Measurements from ENCODE around the gene DDX49. TPM values are rescaled to one million over a fixed set of nuclear protein-coding genes. Genes with fewer than 3 reads are reported as not detected.
"Not testable (repeated sequence)": the region's sequence is repeated elsewhere in the genome, so short reads cannot be mapped to it uniquely, and the experiment has no call there.

DDX49 gene
- total RNA-seq, 1 experiment from 2014 or later, result 98.8 TPM

DNA sequence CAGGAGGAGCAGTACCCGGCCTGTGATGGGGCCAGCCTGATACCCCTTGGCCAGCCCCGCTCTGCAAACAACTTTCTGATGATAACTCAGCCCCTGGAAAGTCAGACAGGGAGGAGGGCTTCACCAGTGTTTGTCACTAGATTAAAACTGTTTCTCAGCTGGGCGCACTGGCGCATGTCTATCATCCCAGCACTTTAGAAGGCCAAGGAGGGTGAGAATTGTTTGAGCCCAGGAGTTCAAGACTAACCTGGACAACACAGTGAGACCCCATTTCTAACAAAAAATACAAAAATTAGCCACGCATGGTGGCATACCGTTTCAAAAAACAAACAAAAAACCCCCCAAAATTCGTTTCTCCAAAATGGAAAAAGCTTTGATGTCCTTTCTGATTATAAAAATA, 18.0 kb upstream of the DDX49 start:
- intact Hi-C loops (cut with micrococcal nuclease), result no loop called here
- H3K4me3 Mint-ChIP-seq (ENCODE audit: unreplicated experiment), result no peak overlapping the region
- POLR2A ChIA-PET, result no interaction called here
- H3K27me3 Mint-ChIP-seq (ENCODE audit: insufficient read depth, unreplicated experiment), result peaks cover 13% of the 10 kb centered on the region
- no peaks in the 10 kb centered on the region for H3K4me1 Mint-ChIP-seq (ENCODE audit: insufficient read depth, unreplicated experiment)
- no peak for DNase-seq (ENCODE audit: unreplicated experiment)
- H3K9me3 Mint-ChIP-seq (ENCODE audit: unreplicated experiment), result no peaks in the 10 kb centered on the region
- CTCF ChIA-PET, result no interaction called here
- TF ChIP-seq, protein P1, sequence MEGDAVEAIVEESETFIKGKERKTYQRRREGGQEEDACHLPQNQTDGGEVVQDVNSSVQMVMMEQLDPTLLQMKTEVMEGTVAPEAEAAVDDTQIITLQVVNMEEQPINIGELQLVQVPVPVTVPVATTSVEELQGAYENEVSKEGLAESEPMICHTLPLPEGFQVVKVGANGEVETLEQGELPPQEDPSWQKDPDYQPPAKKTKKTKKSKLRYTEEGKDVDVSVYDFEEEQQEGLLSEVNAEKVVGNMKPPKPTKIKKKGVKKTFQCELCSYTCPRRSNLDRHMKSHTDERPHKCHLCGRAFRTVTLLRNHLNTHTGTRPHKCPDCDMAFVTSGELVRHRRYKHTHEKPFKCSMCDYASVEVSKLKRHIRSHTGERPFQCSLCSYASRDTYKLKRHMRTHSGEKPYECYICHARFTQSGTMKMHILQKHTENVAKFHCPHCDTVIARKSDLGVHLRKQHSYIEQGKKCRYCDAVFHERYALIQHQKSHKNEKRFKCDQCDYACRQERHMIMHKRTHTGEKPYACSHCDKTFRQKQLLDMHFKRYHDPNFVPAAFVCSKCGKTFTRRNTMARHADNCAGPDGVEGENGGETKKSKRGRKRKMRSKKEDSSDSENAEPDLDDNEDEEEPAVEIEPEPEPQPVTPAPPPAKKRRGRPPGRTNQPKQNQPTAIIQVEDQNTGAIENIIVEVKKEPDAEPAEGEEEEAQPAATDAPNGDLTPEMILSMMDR (IDR thresholded peaks at IDR 0.05; ENCODE audit: unreplicated experiment), result no peak
- peaks cover 7% of the 10 kb centered on the region for H3K36me3 Mint-ChIP-seq (ENCODE audit: insufficient read depth, unreplicated experiment)
- BruUV-seq (replicated peaks), result no TSS peak
- no peak overlapping the region for H3K27ac Mint-ChIP-seq (ENCODE audit: low read depth, unreplicated experiment)

DNA sequence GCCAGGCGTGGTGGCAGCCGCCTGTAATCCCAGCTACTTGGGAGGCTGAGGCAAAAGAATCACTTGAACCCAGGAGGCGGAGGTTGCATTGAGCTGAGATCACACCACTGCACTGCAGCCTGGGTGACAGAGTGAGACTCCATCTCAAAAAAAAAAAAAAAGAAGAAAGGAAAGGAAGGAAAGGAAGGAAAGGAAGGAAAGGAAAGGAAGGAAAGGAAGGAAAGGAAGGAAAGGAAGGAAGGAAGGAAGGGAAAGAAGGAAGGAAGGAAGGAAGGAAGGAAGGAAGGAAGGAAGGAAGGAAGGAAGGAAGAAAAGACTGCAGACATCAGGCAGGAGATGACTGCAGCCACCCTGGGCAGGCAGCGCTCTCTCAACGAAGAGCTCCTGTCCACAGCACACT, 17.0 kb upstream of the DDX49 start:
- DNase-seq (ENCODE audit: unreplicated experiment); H3K4me3 Mint-ChIP-seq (ENCODE audit: unreplicated experiment); H3K4me1 Mint-ChIP-seq (ENCODE audit: insufficient read depth, unreplicated experiment); H3K9me3 Mint-ChIP-seq (ENCODE audit: unreplicated experiment); POLR2A ChIA-PET; H3K36me3 Mint-ChIP-seq (ENCODE audit: insufficient read depth, unreplicated experiment); BruUV-seq (replicated peaks); H3K27ac Mint-ChIP-seq (ENCODE audit: low read depth, unreplicated experiment); intact Hi-C loops (cut with micrococcal nuclease); H3K27me3 Mint-ChIP-seq (ENCODE audit: insufficient read depth, unreplicated experiment): not testable (repeated sequence)
- CTCF ChIA-PET, result interaction anchor here (1.0 kb wide), 1 partner anchor 102 kb away, joined by 3 read pairs; no protein-coding TSS in a partner anchor

DNA sequence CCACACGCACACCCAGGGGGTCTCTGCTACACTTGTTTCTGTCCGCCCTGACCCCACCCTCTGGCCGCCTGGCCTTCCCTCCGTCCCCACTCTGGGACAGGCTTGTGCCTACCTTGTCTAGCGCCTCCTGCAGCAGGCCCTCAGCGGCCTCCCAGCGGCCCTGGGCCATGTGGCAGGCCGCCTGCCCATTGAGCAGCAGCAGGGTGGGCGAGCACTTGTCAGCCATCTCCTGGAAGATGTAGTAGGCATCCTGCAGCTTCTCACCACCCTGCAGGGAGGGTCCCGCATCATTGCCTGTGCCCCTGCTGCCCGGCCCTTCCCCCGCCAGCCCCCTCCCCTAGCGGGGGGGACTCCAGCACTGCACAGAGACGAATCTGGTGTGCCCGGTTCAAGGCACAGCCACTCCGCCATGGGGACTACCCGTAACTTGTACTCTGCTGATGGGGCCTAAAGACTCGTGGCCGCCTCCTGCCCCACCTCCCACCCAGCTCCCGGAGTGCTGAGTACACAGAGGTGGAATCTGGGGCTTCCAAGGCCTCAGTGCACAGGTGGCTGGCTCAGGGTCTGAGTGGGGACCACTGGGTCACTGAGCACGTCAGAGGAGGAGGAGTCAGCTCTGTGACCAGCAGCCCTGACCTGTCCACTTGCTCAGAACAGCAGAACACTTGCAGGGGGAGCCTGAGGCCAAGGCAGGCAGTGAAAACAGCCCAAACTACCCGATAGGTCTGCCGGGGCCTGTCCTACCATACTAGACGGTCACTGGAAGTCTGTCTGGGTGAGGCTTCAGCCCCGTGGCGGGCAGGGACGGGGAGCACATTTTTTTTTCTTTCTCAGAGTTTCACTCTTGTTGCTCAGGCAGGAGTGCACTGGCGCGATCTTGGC, 16.1 kb upstream of the DDX49 start:
- Mint-ChIP-seq H3K9me3 (ENCODE audit: unreplicated experiment) (no peaks in the 10 kb centered on the region), H3K36me3 (ENCODE audit: insufficient read depth, unreplicated experiment) (peaks cover 13% of the 10 kb centered on the region), H3K27ac (ENCODE audit: low read depth, unreplicated experiment) (no peak overlapping the region), H3K27me3 (ENCODE audit: insufficient read depth, unreplicated experiment) (no peaks in the 10 kb centered on the region), H3K4me1 (ENCODE audit: insufficient read depth, unreplicated experiment) (no peaks in the 10 kb centered on the region), H3K4me3 (ENCODE audit: unreplicated experiment) (no peak overlapping the region)
- BruUV-seq (replicated peaks), result no TSS peak
- CTCF ChIA-PET, result interaction anchor here (1.0 to 1.4 kb wide), 2 partner anchors 56 to 102 kb away, joined by 3 to 4 read pairs; no protein-coding TSS in a partner anchor
- DNase-seq (ENCODE audit: unreplicated experiment), result no peak
- intact Hi-C loops (cut with micrococcal nuclease), result no loop called here
- POLR2A ChIA-PET, result no interaction called here
- TF ChIP-seq, protein P1 (IDR thresholded peaks at IDR 0.05; ENCODE audit: unreplicated experiment), result no peak

DNA sequence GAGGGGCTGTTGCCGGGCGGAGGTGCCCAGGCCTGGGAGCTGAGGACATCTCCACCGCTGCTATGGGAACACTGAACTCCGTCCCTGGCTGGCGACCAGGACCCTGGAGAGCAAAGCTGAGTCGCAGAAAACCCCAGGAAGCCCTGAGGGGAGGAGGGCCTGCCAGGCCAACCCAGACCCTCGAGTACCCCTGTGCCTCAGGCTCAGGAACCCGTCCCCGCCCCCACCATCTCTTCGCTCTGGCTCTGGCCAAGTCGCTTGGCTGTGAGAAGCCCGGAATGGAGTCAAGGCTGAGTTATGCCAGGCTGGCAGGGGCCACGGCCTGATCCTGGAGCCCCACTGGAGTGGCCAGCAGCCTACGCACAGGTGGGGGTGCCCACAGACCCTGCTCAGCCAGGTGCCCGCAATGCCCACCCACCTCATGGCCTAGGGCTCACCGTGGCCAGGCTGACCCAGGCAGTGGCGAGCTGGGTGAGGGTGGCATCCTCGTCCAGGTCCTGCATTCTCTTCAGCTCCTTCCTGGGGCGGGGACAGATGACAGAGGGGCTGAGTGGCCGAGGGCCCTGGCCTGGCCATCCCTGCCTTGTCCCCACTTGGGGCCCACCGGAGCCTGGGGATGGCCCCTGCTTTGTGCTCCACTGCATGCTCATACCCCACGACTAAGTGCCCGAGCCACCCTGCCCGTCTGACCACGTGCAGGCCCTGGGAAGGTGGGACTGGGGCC, 15.0 kb upstream of the DDX49 start:
- TF ChIP-seq, protein P1 (IDR thresholded peaks at IDR 0.05; ENCODE audit: unreplicated experiment), result no peak
- ChIA-PET CTCF (interaction anchor here (0.7 to 1.4 kb wide), 2 partner anchors 27 to 57 kb away, joined by 3 to 4 read pairs; no protein-coding TSS in a partner anchor), POLR2A (interaction anchor here (1.1 kb wide), 1 partner anchor 10 kb away, joined by 5 read pairs; no protein-coding TSS in a partner anchor)
- Mint-ChIP-seq H3K36me3 (ENCODE audit: insufficient read depth, unreplicated experiment) (peaks cover 13% of the 10 kb centered on the region), H3K4me1 (ENCODE audit: insufficient read depth, unreplicated experiment) (no peaks in the 10 kb centered on the region), H3K4me3 (ENCODE audit: unreplicated experiment) (no peak overlapping the region), H3K9me3 (ENCODE audit: unreplicated experiment) (no peaks in the 10 kb centered on the region), H3K27me3 (ENCODE audit: insufficient read depth, unreplicated experiment) (no peaks in the 10 kb centered on the region), H3K27ac (ENCODE audit: low read depth, unreplicated experiment) (no peak overlapping the region)
- BruUV-seq (replicated peaks), result no TSS peak
- intact Hi-C loops (cut with micrococcal nuclease), result no loop called here
- DNase-seq (ENCODE audit: unreplicated experiment), result no peak

Data from MCF 10A (cell line).